Spleen (tissue), 7 donors: ENCODE measurements around the gene CCDC149.

Experiments
- POLR2A ChIP-seq, 3 donors: fragments of 450-650 bp; IDR thresholded peaks; one replicate each; pipeline ENCODE4 v1.5.1; 2017; ENCODE audit warnings: antibody characterized with exemption in 3 of 3, mild to moderate bottlenecking in 1 of 3
- TF ChIP-seq, protein P1 (sequence below), 11 experiments: fragments of 200-600 bp in 7 of 11; fragments of 450-650 bp in 4 of 11; sonication (generic) in 4 of 11; IDR thresholded peaks in 8 of 11; conservative IDR thresholded peaks in 3 of 11; 1 replicate in 7 of 11; 2 replicates in 4 of 11; pipeline versions ENCODE4 v1.4.0 to v1.8.0; 2016 to 2021; ENCODE audit warnings: antibody characterized with exemption in 11 of 11, inconsistent platforms in 4 of 11, mild to moderate bottlenecking in 1 of 11
- donor health status: DM: no; HTN: no; CAD: no; lungs with moderate emphysema.
- donor health status: DM: no; HTN: no; CAD: no.
- donor health status: DM: no; HTN: no; CAD: no.

DNA sequence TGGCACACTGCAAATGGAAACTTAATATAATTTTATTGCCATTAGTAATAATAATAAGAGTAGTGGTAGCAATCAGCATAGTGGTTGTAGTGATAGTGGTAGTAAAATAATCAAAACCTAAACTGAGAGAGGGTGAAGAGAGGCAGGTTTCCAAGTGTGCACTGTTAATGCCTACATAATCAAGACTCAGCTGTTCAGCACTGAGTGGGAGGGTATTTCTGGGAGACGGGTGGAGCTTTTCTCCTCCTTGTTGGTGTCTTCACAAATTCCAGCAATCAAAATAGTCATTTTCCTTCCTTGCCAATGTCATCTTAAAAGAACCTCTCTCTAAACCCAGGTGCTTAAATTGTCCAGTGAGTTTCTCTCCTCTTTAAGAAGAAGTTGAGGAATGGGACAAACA, 18.6 kb downstream of the CCDC149 start:
- TF ChIP-seq POLR2A (IDR thresholded peaks at IDR 0.05): no peak
- TF ChIP-seq, protein P1, sequence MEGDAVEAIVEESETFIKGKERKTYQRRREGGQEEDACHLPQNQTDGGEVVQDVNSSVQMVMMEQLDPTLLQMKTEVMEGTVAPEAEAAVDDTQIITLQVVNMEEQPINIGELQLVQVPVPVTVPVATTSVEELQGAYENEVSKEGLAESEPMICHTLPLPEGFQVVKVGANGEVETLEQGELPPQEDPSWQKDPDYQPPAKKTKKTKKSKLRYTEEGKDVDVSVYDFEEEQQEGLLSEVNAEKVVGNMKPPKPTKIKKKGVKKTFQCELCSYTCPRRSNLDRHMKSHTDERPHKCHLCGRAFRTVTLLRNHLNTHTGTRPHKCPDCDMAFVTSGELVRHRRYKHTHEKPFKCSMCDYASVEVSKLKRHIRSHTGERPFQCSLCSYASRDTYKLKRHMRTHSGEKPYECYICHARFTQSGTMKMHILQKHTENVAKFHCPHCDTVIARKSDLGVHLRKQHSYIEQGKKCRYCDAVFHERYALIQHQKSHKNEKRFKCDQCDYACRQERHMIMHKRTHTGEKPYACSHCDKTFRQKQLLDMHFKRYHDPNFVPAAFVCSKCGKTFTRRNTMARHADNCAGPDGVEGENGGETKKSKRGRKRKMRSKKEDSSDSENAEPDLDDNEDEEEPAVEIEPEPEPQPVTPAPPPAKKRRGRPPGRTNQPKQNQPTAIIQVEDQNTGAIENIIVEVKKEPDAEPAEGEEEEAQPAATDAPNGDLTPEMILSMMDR (IDR thresholded peaks at IDR 0.05 in 8 of 11, conservative IDR thresholded peaks at IDR 0.05 in 3 of 11): no peak
